GM23338 (cell line): ENCODE results near the gene MRPS11. TPM values are rescaled to one million over a fixed set of nuclear protein-coding genes. Genes with fewer than 3 reads are reported as not detected.

Experiments
- ATAC-seq: fragments of 200-7000 bp; cut with Tn5 transposase; 3 replicates; pipeline ENCODE4 v1.9.1; 2020
- DNase-seq: peaks from one replicate; pipeline ENCODE4 v3.0.0-alpha.2; 2015; ENCODE audit warnings: low spot score
- H2AFZ ChIP-seq: fragments of 200-600 bp; sonication (generic); 2 replicates; pipeline ENCODE4 v1.8.0; 2016; ENCODE audit warnings: antibody characterized with exemption, mild to moderate bottlenecking, moderate library complexity
- H3F3A ChIP-seq: fragments of 200-600 bp; sonication (generic); replicated peaks from 2 replicates; pipeline ENCODE4 v1.8.0; 2017; ENCODE audit warnings: antibody characterized with exemption, mixed run types, low read depth
- H3K27ac ChIP-seq: fragments of 200-600 bp; sonication (generic); 2 replicates; pipeline ENCODE4 v1.6.1; 2016; ENCODE audit warnings: low read depth
- H3K27me3 ChIP-seq: fragments of 200-600 bp; sonication (generic); 2 replicates; pipeline ENCODE4 v1.8.0; 2016; ENCODE audit warnings: mild to moderate bottlenecking, mixed run types, moderate library complexity; ENCODE audit not compliant: insufficient read depth
- H3K36me3 ChIP-seq: fragments of 200-600 bp; sonication (generic); 2 replicates; pipeline ENCODE4 v1.8.0; 2016; ENCODE audit warnings: mild to moderate bottlenecking; ENCODE audit not compliant: insufficient read depth
- H3K4me1 ChIP-seq: fragments of 200-600 bp; sonication (generic); 2 replicates; pipeline ENCODE4 v1.8.0; 2016; ENCODE audit warnings: mild to moderate bottlenecking, moderate library complexity; ENCODE audit not compliant: insufficient read depth
- H3K4me2 ChIP-seq: fragments of 200-600 bp; sonication (generic); 2 replicates; pipeline ENCODE4 v1.7.1; 2017; ENCODE audit warnings: mixed run types
- H3K4me3 ChIP-seq: fragments of 200-600 bp; sonication (generic); 2 replicates; pipeline ENCODE4 v1.6.1; 2016; ENCODE audit warnings: mixed run types
- H3K79me2 ChIP-seq: fragments of 200-600 bp; sonication (generic); replicated peaks from 2 replicates; pipeline ENCODE4 v1.8.0; 2017; ENCODE audit warnings: mild to moderate bottlenecking; ENCODE audit not compliant: insufficient read depth
- H3K9me2 ChIP-seq: fragments of 200-600 bp; sonication (generic); 2 replicates; pipeline ENCODE4 v1.8.0; 2017; ENCODE audit not compliant: insufficient read depth
- H4K20me1 ChIP-seq: fragments of 200-600 bp; sonication (generic); replicated peaks from 2 replicates; pipeline ENCODE4 v1.8.0; 2017; ENCODE audit warnings: mild to moderate bottlenecking; ENCODE audit not compliant: insufficient read depth
- H3K27ac Mint-ChIP-seq: 2 replicates; pipeline ENCODE4 v1.8.0; 2020; ENCODE audit warnings: inconsistent platforms, mild to moderate bottlenecking, moderate library complexity, mixed read lengths
- H3K27me3 Mint-ChIP-seq: 3 replicates; pipeline ENCODE4 v1.8.0; 2022; ENCODE audit warnings: low read depth, mild to moderate bottlenecking, moderate library complexity, mixed read lengths, inconsistent platforms; ENCODE audit not compliant: insufficient read depth, poor library complexity
- H3K36me3 Mint-ChIP-seq: 3 replicates; pipeline ENCODE4 v1.8.0; 2021; ENCODE audit warnings: low read depth, mild to moderate bottlenecking, inconsistent platforms, moderate library complexity, mixed read lengths
- H3K4me1 Mint-ChIP-seq: 3 replicates; pipeline ENCODE4 v1.8.0; 2020; ENCODE audit warnings: mild to moderate bottlenecking, inconsistent platforms, mixed read lengths
- H3K4me3 Mint-ChIP-seq: 3 replicates; pipeline ENCODE4 v1.8.0; 2021; ENCODE audit warnings: moderate library complexity, mild to moderate bottlenecking, inconsistent platforms, mixed read lengths
- H3K9me3 Mint-ChIP-seq: 3 replicates; pipeline ENCODE4 v1.8.0; 2020; ENCODE audit warnings: moderate library complexity, mild to moderate bottlenecking, inconsistent platforms, mixed read lengths
- CREB1 ChIP-seq: fragments of 250-450 bp; sonication (Bioruptor Pico); IDR thresholded peaks from 2 replicates; pipeline ENCODE4 v1.5.0; 2020; ENCODE audit warnings: low read depth, mild to moderate bottlenecking, moderate library complexity
- JUNB ChIP-seq: IDR thresholded peaks from one replicate; pipeline ENCODE4 v1.6.1; 2016; ENCODE audit warnings: antibody characterized with exemption; ENCODE audit not compliant: unreplicated experiment
- polyA plus RNA-seq: library from polyadenylated mRNA; unstranded; fragments of >200 nt; fragmentation: Nextera tagmentation; extraction: Ambion mirVana; gene quantifications from 2 replicates; pipeline ENCODE4 v1.2.1, GENCODE V29; 2016
- total RNA-seq: library from RNA; depleted of rRNA; stranded (reverse); fragments of >200 nt; shearing (Covaris generic); gene quantifications from 2 replicates; pipeline ENCODE4 v1.2.3, GENCODE V29; 2014
- TF ChIP-seq, protein P1 (sequence below), 2 experiments: fragments of 200-600 bp in 1 of 2; sonication (generic) in 1 of 2; conservative IDR thresholded peaks; 2 replicates each; pipeline versions ENCODE4 v1.5.1 to v1.6.1; 2016 to 2017; ENCODE audit warnings: antibody characterized with exemption in 2 of 2, low read depth in 2 of 2, mild to moderate bottlenecking in 2 of 2, moderate library complexity in 1 of 2

Gene MRPS11
- total and polyA plus RNA-seq, 2 experiments from 2014 or later: 35.8 to 57.9 TPM

DNA sequence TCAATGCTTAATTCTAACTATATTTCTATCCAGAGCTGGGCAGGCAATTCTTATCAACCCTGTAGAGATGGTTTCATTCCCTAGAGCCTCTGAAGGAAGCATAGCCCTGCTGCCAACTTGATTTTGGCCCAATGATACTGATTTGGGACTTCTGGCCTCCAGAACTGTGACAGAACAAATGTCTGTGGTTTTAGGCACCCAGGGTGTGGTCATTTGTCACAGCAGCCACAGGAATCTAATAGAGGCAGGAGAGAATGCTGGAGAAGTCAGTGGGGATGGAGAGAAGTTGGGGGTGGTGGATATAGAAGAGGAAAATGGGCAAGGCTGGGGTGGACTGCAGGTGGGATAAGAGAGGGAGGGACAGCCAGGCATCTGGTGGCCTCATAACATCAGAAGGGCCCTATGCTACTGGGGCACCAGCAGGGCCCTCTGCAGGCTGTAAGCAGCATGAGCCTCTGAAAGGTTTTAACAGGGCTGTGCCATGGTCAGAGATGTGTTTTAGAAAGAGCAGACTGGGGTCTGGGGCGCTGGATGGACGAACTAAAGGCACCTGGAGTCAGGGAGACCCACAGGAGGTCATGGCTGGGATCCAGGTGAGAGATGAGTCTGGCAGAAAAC is 19.8 kb downstream of the MRPS11 start:
- Mint-ChIP-seq H3K27me3 (peaks cover 11% of the 10 kb centered on the region), H3K4me1 (peaks cover 34% of the 10 kb centered on the region)
- peak; percentile 45 for DNase-seq

DNA sequence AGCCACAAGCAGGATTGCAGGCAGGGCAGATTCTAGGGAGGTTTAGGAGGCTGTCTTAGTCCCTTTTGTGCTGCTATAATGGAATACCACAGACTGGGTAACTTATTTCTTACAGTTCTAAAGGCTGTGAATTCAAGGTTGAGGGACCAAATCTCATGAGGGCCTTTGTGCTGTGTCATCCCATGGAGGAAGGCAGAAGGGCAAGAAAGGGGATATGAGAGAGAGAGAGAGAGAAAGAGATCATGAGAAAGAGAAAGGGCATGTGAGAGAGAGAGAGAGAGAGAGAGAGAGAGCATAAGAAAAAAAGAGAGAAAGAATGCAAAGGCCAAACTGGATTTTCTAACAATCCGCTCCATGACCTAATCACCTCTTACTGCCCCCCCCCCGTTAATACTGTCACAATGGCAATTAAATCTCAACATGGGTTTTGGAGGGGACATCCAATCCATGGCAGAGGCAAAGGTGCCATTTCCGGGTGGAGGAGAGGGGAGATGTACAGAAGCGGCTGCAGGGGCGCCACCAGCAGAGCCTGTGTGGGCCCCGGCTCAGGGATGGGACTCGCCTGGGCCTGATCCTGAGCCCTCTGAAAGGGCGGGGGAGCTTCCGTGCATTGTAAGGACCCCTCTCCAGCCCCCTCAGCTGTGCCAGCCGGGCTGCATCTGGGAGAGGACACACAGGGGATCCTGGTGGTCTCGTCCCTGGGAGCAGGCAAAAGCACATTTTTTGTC is 20.5 kb downstream of the MRPS11 start:
- Mint-ChIP-seq H3K4me1 (peaks cover 34% of the 10 kb centered on the region), H3K9me3 (no peaks in the 10 kb centered on the region), H3K27ac (peak overlapping the region; percentile 43; the same call in 1 of the 2 replicates), H3K4me3 (no peak overlapping the region), H3K27me3 (peaks cover 9% of the 10 kb centered on the region), H3K36me3 (no peaks in the 10 kb centered on the region)
- DNase-seq: peak; percentile 24
- Histone ChIP-seq H4K20me1 (no peaks in the 10 kb centered on the region), H3K4me1 (peaks cover 28% of the 10 kb centered on the region), H3K27me3 (no peaks in the 10 kb centered on the region), H2AFZ (peak overlapping the region; percentile 72; the same call in 1 of the 2 replicates), H3K4me3 (no peak overlapping the region), H3K9me2 (no peaks in the 10 kb centered on the region), H3K27ac (no peak overlapping the region), H3K79me2 (no peaks in the 10 kb centered on the region), H3K36me3 (no peaks in the 10 kb centered on the region), H3K4me2 (no peak overlapping the region), H3F3A (no peaks in the 10 kb centered on the region)
- peak; percentile 19; the same call in 2 of the 3 replicates for ATAC-seq
- TF ChIP-seq, protein P1, sequence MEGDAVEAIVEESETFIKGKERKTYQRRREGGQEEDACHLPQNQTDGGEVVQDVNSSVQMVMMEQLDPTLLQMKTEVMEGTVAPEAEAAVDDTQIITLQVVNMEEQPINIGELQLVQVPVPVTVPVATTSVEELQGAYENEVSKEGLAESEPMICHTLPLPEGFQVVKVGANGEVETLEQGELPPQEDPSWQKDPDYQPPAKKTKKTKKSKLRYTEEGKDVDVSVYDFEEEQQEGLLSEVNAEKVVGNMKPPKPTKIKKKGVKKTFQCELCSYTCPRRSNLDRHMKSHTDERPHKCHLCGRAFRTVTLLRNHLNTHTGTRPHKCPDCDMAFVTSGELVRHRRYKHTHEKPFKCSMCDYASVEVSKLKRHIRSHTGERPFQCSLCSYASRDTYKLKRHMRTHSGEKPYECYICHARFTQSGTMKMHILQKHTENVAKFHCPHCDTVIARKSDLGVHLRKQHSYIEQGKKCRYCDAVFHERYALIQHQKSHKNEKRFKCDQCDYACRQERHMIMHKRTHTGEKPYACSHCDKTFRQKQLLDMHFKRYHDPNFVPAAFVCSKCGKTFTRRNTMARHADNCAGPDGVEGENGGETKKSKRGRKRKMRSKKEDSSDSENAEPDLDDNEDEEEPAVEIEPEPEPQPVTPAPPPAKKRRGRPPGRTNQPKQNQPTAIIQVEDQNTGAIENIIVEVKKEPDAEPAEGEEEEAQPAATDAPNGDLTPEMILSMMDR (conservative IDR thresholded peaks at IDR 0.05; ENCODE audit: low read depth in 2 of 2): no peak
- no peak for TF ChIP-seq CREB1 (CRISPR knock-in tag)

More for the DNA sequence above, 19.8 kb downstream of the MRPS11 start:
- no peaks in the 10 kb centered on the region for H3F3A ChIP-seq
- H3K4me2 ChIP-seq: no peak overlapping the region
- Mint-ChIP-seq H3K4me3 (no peak overlapping the region), H3K9me3 (no peaks in the 10 kb centered on the region), H3K27ac (peak overlapping the region; percentile 34; the same call in 1 of the 2 replicates), H3K36me3 (no peaks in the 10 kb centered on the region)
- H3K4me1 ChIP-seq: peaks cover 28% of the 10 kb centered on the region
- H4K20me1 ChIP-seq: no peaks in the 10 kb centered on the region
- H3K27ac ChIP-seq: no peak overlapping the region
- TF ChIP-seq, protein P1 (conservative IDR thresholded peaks at IDR 0.05; ENCODE audit: low read depth in 2 of 2): peak; percentile 25 to 42
- no peak for TF ChIP-seq JUNB
- ATAC-seq: peak; percentile 43
- no peak overlapping the region for H3K4me3 ChIP-seq
- H3K9me2 ChIP-seq: no peaks in the 10 kb centered on the region
- no peaks in the 10 kb centered on the region for H3K79me2 ChIP-seq
- H3K36me3 ChIP-seq: no peaks in the 10 kb centered on the region
- no peaks in the 10 kb centered on the region for H3K27me3 ChIP-seq
- H2AFZ ChIP-seq: 0 out of 2 replicates have a peak overlapping the region, but pooled peaks have one; percentile 72
